Fibroblast of peridontal ligament (primary cell): ENCODE measurements around the gene IP6K1.
"Not testable (repeated sequence)": the region's sequence is repeated elsewhere in the genome, so short reads cannot be mapped to it uniquely, and the experiment has no call there.

Experiments used
- DNase-seq: peaks from one replicate; pipeline ENCODE4 v3.0.0-alpha.2; 2010; ENCODE audit errors: extremely low read depth

The IP6K1 gene

GRCh38 chr3:49786357-49787181 lies at the start of gene IP6K1:
IP6K1 (minus strand) TSS chr3:49786542; CDS start chr3:49748040, 38,502 bp downstream.
- peak; percentile 100 for DNase-seq

GRCh38 chr3:49831341-49831740 lies 45.0 kb upstream of the IP6K1 start:
- DNase-seq = no peak

GRCh38 chr3:49826016-49826415 lies 39.7 kb upstream of the IP6K1 start:
- DNase-seq = no peak

GRCh38 chr3:49823131-49823530 lies 36.8 kb upstream of the IP6K1 start:
- not testable (repeated sequence) for DNase-seq

GRCh38 chr3:49813497-49814174 lies 27.3 kb upstream of the IP6K1 start, which contains the start of gene UBA7:
UBA7 (minus strand) TSS chr3:49813953; CDS start chr3:49813787, 166 bp downstream.
- peak; percentile 61 for DNase-seq

- no peak for DNase-seq
Observed at GRCh38 chr3:49812916-49813496, 26.7 kb upstream of the IP6K1 start.

- no peak for DNase-seq
Observed at GRCh38 chr3:49807431-49808114, 21.2 kb upstream of the IP6K1 start.

GRCh38 chr3:49806850-49807249 lies 20.5 kb upstream of the IP6K1 start:
- DNase-seq = no peak

- DNase-seq = no peak
Observed at GRCh38 chr3:49805897-49806701, 19.8 kb upstream of the IP6K1 start.

GRCh38 chr3:49805367-49805782 lies 19.0 kb upstream of the IP6K1 start:
- peak; percentile 98 for DNase-seq

- DNase-seq = no peak
Observed at GRCh38 chr3:49804141-49805041, 18.0 kb upstream of the IP6K1 start.

GRCh38 chr3:49803465-49804140 lies 17.3 kb upstream of the IP6K1 start:
- DNase-seq = no peak

- peak; percentile 76 for DNase-seq
Observed at GRCh38 chr3:49802719-49803464, 16.6 kb upstream of the IP6K1 start, which contains the start of gene INKA1. INKA1 (plus strand) TSS chr3:49803261; CDS start chr3:49803393, 132 bp downstream.

GRCh38 chr3:49801160-49801559 lies 14.8 kb upstream of the IP6K1 start:
- no peak for DNase-seq

- DNase-seq = peak; percentile 82
Observed at GRCh38 chr3:49799761-49800160, 13.4 kb upstream of the IP6K1 start, which contains the start of gene CDHR4. CDHR4 (minus strand) TSS chr3:49799873; CDS start chr3:49799812, 61 bp downstream.

GRCh38 chr3:49799105-49799504 lies 12.8 kb upstream of the IP6K1 start:
- DNase-seq = no peak

- no peak for DNase-seq
Observed at GRCh38 chr3:49794926-49795905, 8.9 kb upstream of the IP6K1 start.
